Mucosa of gallbladder (tissue), 1 donor: Measurements from ENCODE around the gene UBASH3B. TPM values are rescaled to one million over a fixed set of nuclear protein-coding genes. Genes with fewer than 3 reads are reported as not detected.
A peak's percentile ranks its signal among the peaks of the same experiment; 100 is the strongest.

Experiments
- DNase-seq: peaks from one replicate; pipeline ENCODE4 v3.0.0-alpha.2; 2020; ENCODE audit warnings: low spot score
- total RNA-seq: library from RNA; stranded (reverse); gene quantifications from one replicate; pipeline ENCODE4 v1.2.1, GENCODE V29; 2021
- donor health status: DM: no; HTN: no; CAD: no.

UBASH3B gene
- total RNA-seq, 1 donor from 2014 or later: 7.4 TPM

DNA sequence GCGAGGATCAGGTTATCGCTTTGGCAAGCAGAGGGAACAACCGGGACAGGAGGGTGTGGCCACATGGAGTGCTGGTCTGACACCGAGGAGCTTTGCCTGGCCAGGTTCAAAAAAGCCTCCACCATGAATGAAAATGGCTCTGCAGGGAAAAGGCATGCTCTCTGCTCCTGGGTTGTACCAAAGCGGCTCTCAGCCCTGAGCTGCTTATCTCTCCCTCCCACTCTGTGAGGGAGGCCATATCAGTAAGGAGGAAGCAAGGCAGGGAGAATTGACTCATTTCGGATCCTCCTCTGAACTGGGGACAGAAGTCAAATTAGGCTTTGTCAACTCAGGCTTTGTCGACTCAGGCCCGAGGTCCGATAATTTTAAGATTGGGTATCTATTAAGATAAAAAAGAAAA is 99.9 kb downstream of the UBASH3B start:
- no peak for DNase-seq

DNA sequence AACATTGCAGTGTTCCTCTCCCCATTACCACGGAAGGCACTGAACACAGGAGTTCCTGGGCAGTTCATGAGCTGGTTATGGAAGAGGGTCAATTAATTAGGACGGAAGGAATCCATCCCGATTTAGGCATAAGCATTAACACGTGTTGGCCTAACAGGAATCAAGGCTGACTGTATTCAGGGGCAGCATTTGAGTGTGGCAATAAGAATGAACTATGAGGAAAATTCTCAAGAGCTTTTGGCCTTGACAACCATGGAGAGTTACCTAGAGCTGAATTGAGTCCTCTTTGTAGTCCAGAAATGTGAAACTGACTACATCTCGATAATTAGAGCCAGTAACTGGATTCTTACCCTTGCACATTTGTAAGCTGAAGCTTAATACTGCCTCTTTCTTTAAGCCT is 100.4 kb downstream of the UBASH3B start:
- DNase-seq: no peak

- peak; percentile 44 for DNase-seq
These were observed 100.9 kb downstream of the UBASH3B start for GRCh38 chr11:122756417-122756816.

DNA sequence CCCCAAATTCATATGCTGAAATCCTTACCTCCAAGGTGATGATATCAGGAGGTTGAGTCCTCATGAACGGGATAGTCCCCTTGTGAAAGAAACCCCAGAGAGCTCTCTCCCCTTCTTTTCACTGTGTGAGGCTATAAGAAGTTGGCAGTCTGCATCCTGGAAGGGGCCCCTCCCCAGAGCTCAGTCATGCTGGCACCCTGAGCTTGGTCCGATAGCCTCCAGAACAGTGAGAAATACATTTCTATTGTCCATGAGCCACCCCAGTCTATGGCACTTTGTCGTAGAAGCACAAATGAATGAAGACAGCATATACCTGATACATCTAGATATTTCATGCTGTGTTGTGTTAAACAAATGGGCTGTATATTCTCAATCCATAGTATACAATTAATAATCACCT is 101.7 kb downstream of the UBASH3B start:
- DNase-seq: no peak

- DNase-seq: no peak
These were observed 102.8 kb downstream of the UBASH3B start for GRCh38 chr11:122758339-122758738.

- DNase-seq: no peak
These were observed 103.5 kb downstream of the UBASH3B start for GRCh38 chr11:122758974-122759373.

- DNase-seq: no peak
These were observed 107.6 kb downstream of the UBASH3B start for GRCh38 chr11:122763108-122763507.

DNA sequence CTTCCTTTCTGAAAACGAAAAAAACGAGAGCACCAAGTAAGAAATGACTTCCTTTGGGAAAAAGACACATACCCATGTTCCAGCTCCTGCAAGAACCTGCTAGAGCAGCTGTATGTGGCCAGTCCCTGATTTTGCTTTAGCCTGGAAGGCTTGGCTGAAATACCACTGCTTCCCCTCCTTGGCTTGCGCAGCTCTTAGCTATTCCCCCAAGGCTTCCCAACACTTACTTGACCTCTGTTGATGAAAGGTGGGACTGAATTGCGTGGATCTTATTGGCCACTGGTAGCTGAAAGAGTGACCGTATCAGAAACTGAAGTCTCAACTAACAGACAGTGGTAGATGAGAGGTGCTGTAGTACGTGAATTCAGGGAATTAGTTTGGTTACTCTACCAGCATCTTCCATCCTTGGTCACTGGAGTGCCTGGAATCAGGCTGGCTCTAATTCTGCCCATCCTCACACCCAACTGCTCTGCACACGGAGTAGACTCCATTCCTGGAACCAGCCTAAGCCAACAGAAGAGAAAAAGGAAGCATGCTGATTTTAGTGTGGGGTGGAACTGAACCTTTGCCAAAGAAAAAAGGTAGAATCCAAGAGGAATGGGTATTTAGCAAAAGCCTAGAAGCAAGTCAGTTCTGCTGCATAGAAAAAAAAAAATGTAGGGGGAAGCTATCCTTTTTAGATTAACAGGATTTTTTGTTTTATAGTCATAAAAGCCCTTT is 109.0 kb downstream of the UBASH3B start:
- no peak for DNase-seq

- peak; percentile 61 for DNase-seq
These were observed 110.1 kb downstream of the UBASH3B start for GRCh38 chr11:122765487-122766131.

DNA sequence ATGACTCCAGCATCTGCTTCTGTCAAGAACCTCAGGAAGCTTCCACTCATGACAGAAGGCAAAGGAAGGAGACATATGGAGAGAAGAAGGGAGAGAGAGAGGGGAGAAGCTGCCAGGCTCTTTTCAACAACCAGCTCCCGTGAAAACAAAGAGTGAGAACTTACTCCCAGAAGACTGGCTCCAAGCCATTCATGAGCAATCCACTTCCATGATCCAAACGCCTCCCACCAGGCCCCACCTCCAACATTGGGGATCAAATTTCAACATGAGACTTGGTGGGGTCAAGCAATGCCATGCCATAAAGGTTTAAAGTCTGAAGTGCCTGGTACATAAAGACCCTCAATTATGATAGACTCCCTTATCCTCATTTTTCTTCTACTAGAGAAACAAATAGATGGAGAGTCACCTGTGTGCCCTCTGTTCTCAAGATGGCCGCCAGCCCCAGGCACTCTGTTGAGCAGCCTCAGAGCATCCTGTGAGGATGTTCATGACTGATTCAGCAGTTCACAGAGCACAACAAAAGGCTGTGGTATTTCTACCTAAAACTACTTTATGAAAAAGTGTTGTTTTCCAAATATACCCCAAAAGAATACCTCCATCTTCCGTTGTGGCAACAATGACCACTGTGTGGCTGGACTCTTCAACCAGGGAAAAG is 113.7 kb downstream of the UBASH3B start:
- no peak for DNase-seq

DNA sequence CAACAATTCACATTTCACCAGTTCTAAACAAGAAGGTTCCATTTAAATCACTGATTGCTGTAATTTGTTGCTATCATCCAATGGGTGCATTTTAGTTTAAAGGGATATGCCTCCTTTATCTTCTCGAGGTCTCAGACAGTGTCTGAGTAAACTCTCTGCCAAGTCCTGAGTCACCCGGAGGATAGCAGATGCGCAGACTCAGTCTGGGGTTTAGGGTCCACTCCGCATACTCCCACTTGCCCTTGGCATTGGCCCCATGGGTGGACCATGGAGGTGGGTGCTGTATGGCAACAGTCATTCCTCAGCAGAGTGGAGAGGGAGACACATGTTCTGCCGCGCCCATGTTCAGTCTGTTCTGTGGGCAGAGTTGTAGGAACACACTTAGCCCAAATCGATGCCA is 117.4 kb downstream of the UBASH3B start:
- no peak for DNase-seq

GRCh38 chr11:122773781-122774266 is 118.3 kb downstream of the UBASH3B start:
- no peak for DNase-seq

- no peak for DNase-seq
These were observed 120.3 kb downstream of the UBASH3B start for GRCh38 chr11:122775675-122776271.

- no peak for DNase-seq
These were observed 121.0 kb downstream of the UBASH3B start for GRCh38 chr11:122776546-122776945.

- DNase-seq: no peak
These were observed 121.8 kb downstream of the UBASH3B start for GRCh38 chr11:122777343-122777742.

DNA sequence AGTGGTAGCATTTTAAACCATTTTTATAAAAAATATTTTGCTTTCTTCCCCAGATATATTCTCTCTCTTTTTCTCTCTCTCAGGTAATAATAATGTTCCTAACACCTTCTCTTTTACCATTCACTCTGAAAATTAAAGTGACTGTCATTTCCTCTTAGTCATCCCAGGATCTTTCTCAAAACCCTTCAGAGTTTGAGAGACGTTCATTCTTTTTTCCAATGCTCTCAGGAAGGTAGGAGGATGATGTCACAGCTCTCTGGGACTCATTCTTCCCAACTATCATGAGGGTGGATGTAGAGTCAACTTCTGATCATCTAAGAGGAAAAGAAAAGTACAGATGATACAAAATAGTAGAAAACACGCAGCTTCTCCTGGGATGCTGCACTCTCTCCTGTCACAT is 122.6 kb downstream of the UBASH3B start:
- no peak for DNase-seq

DNA sequence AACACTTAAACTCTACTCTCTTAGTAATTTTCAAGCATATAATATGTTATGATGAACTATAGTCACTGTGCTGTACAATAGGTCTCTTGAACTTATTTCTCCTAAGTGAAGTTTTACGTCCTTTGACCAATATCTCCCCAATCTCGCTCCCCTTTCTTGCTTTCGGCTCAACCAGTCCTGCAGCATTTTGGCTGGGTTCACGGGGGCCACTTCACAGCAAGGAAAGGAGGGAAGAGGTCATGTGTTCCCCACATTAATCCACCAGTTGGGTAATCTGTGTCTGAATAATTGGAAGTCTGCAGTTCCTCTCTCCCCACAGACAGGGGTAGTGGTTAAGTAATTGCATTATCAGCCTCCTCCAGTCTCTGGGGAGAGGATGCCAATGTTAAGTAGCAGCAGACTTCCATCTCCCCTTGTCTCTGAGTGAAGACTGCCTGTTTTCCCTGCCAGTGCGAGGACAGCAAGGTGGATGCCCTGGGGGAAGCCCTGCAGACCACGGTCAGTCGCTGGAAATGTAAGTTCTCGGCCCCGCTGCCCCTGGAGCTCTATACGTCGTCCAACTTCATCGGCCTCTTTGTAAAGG is 123.6 kb downstream of the UBASH3B start:
- no peak for DNase-seq

GRCh38 chr11:122780296-122780949 is 124.9 kb downstream of the UBASH3B start:
- DNase-seq: no peak

- DNase-seq: peak; percentile 89
These were observed 126.1 kb downstream of the UBASH3B start for GRCh38 chr11:122781378-122782195.

DNA sequence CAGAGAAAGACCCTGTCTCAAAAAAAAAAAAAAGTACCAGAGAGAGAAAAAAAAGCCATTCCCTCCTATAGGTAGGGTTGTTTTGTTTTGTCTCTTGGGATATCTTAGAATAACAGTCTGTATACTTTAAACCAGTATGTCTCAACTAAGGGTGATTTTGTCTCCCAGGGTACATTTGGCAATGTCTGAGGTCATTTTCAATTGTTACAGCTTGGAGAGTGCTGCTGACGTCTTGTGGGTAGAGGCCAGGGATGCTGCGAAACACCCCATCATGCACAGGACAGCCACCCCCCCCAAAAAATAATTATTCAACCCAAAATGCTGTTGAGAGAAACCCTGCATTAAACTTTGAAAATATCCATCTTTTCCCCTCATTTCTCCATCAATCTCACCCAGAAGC is 126.7 kb downstream of the UBASH3B start:
- DNase-seq: no peak
